GM12878 (cell line): ENCODE measurements around the gene TEX12. TPM values are rescaled to one million over a fixed set of nuclear protein-coding genes. Genes with fewer than 3 reads are reported as not detected.

Experiments
- ATAC-seq: fragments of 200-7000 bp; cut with Tn5 transposase; 3 replicates; pipeline ENCODE4 v1.9.1; 2020; ENCODE audit warnings: mild to moderate bottlenecking, moderate library complexity
- BruUV-seq: library from RNA; stranded (reverse); fragments of 400-500 nt; replicated peaks from 2 replicates; lab custom pipeline; 2021; lab: Mats Ljungman, UMichigan
- CTCF ChIA-PET: fragments of 300-600 bp; sonication (Branson Sonifier 250); formaldehyde crosslinking; extraction: SDS; loops from one replicate; lab custom pipeline; 2021; ENCODE audit warnings: inconsistent platforms; lab: Yijun Ruan, JAX
- POLR2A ChIA-PET: fragments of 350-600 bp; formaldehyde crosslinking; extraction: SDS; loops from one replicate; lab custom pipeline; 2021; ENCODE audit warnings: inconsistent platforms; lab: Charles Lee
- RAD21 ChIA-PET: fragments of 300-600 bp; sonication (Branson Sonifier 250); formaldehyde crosslinking; loops from one replicate; lab custom pipeline; 2023; ENCODE audit warnings: antibody characterized with exemption; ENCODE audit not compliant: unreplicated experiment; lab: Charles Lee
- SMC1A ChIA-PET: fragments of 300-600 bp; sonication (Branson Sonifier 250); formaldehyde crosslinking; loops from one replicate; lab custom pipeline; 2023; ENCODE audit not compliant: unreplicated experiment, uncharacterized antibody; lab: Charles Lee
- DNase-seq: peaks from one replicate; pipeline ENCODE4 v3.0.0-alpha.2; 2011; ENCODE audit warnings: low read depth, low spot score
- FAIRE-seq: peaks from 3 replicates; lab custom pipeline; 2011; peaks lifted over from hg19 to GRCh38; lab: Jason Lieb, UNC
- H2AFZ ChIP-seq: 2 replicates; pipeline ENCODE4 v1.6.0; 2011; ENCODE audit warnings: low read depth, low read length, control low read depth; ENCODE audit not compliant: control insufficient read depth
- H3K27ac ChIP-seq: 2 replicates; pipeline ENCODE4 v1.5.1; 2011; ENCODE audit warnings: control low read depth; ENCODE audit not compliant: control insufficient read depth, insufficient read depth
- H3K27me3 ChIP-seq, 2 experiments: replicated peaks in 1 of 2; 2 replicates each; pipeline versions ENCODE4 v1.6.0 to v1.6.1; 2011; ENCODE audit warnings: low read length in 1 of 2; ENCODE audit not compliant: control insufficient read depth in 2 of 2, insufficient read depth in 2 of 2
- H3K36me3 ChIP-seq, 2 experiments: 2 replicates each; pipeline ENCODE4 v1.5.1; 2011; ENCODE audit warnings: low read length in 1 of 2; ENCODE audit not compliant: control insufficient read depth in 2 of 2, insufficient read depth in 2 of 2
- H3K4me1 ChIP-seq: 2 replicates; pipeline ENCODE4 v1.6.1; 2011; ENCODE audit warnings: mild to moderate bottlenecking, low read length, moderate library complexity, mixed read lengths; ENCODE audit not compliant: control insufficient read depth, insufficient read depth
- H3K4me2 ChIP-seq: 2 replicates; pipeline ENCODE4 v1.6.0; 2011; ENCODE audit warnings: control low read depth; ENCODE audit not compliant: control insufficient read depth, insufficient read depth
- H3K4me3 ChIP-seq: fragments of 200-600 bp; sonication (generic); 2 replicates; pipeline ENCODE4 v1.5.1; 2016
- H3K79me2 ChIP-seq: 2 replicates; pipeline ENCODE4 v1.6.0; 2011; ENCODE audit warnings: low read length; ENCODE audit not compliant: control insufficient read depth, insufficient read depth
- H3K9ac ChIP-seq: 2 replicates; pipeline ENCODE4 v1.8.0; 2011; ENCODE audit warnings: low read length, control low read depth, mixed read lengths; ENCODE audit not compliant: control insufficient read depth, insufficient read depth
- H3K9me3 ChIP-seq: replicated peaks from 3 replicates; pipeline ENCODE4 v1.5.1; 2011; ENCODE audit warnings: mild to moderate bottlenecking, low read length; ENCODE audit not compliant: control insufficient read depth, insufficient read depth
- H4K20me1 ChIP-seq: 2 replicates; pipeline ENCODE4 v1.6.0; 2011; ENCODE audit not compliant: control insufficient read depth, insufficient read depth
- CBX3 ChIP-seq: fragments of 200-600 bp; sonication (generic); IDR thresholded peaks from 2 replicates; pipeline ENCODE4 v1.6.1; 2016; ENCODE audit warnings: low read depth, borderline replicate concordance
- CTCF ChIP-seq, 3 experiments: IDR thresholded peaks in 2 of 3; conservative IDR thresholded peaks in 1 of 3; 2 replicates each; pipeline ENCODE4 v1.5.1; 2011; ENCODE audit warnings: low read depth in 3 of 3, low read length in 3 of 3, mild to moderate bottlenecking in 3 of 3, control low read depth in 2 of 3, moderate library complexity in 2 of 3, inconsistent platforms in 1 of 3, mixed read lengths in 1 of 3; ENCODE audit not compliant: control insufficient read depth in 2 of 3, insufficient read depth in 1 of 3; ENCODE audit errors: extremely low read depth in 1 of 3
- EGR1 ChIP-seq, 2 experiments: IDR thresholded peaks; 1 replicate in 1 of 2; 2 replicates in 1 of 2; pipeline ENCODE4 v1.6.1; 2011 to 2012; ENCODE audit warnings: low read depth in 2 of 2, low read length in 2 of 2, borderline replicate concordance in 1 of 2, mild to moderate bottlenecking in 1 of 2, moderate library complexity in 1 of 2
- ESRRA ChIP-seq: IDR thresholded peaks from 2 replicates; pipeline ENCODE4 v1.6.1; 2012; ENCODE audit warnings: mild to moderate bottlenecking, low read length, improper control_type of control experiment
- ETV6 ChIP-seq, 2 experiments: fragments of 450-650 bp in 1 of 2; IDR thresholded peaks in 1 of 2; conservative IDR thresholded peaks in 1 of 2; 2 replicates each; pipeline ENCODE4 v1.6.1; 2014; ENCODE audit warnings: antibody characterized with exemption in 1 of 2, borderline replicate concordance in 1 of 2, low read depth in 1 of 2, mild to moderate bottlenecking in 1 of 2, moderate library complexity in 1 of 2
- HDAC2 ChIP-seq: fragments of 200-600 bp; sonication (generic); IDR thresholded peaks from 2 replicates; pipeline ENCODE4 v1.6.1; 2017
- IRF5 ChIP-seq: fragments of 450-650 bp; IDR thresholded peaks from 2 replicates; pipeline ENCODE4 v1.6.1; 2017; ENCODE audit warnings: borderline replicate concordance
- NR2F1 ChIP-seq: fragments of 450-650 bp; conservative IDR thresholded peaks from 2 replicates; pipeline ENCODE4 v1.6.1; 2017; ENCODE audit warnings: mild to moderate bottlenecking
- PKNOX1 ChIP-seq: fragments of 450-650 bp; IDR thresholded peaks from 2 replicates; pipeline ENCODE4 v1.6.1; 2016; ENCODE audit warnings: mild to moderate bottlenecking
- RAD21 ChIP-seq: IDR thresholded peaks from 2 replicates; pipeline ENCODE4 v1.6.1; 2011; ENCODE audit warnings: mild to moderate bottlenecking, low read depth, low read length, moderate library complexity; ENCODE audit not compliant: insufficient read depth
- SMC3 ChIP-seq: IDR thresholded peaks from 2 replicates; pipeline ENCODE4 v1.6.1; 2011; ENCODE audit warnings: low read length, improper control_type of control experiment, borderline replicate concordance
- SPI1 ChIP-seq: IDR thresholded peaks from 2 replicates; pipeline ENCODE4 v1.6.1; 2011; ENCODE audit warnings: low read depth, mild to moderate bottlenecking, low read length, moderate library complexity, borderline replicate concordance; ENCODE audit not compliant: insufficient read depth
- SREBF2 ChIP-seq: IDR thresholded peaks from 2 replicates; pipeline ENCODE4 v1.6.1; 2012; ENCODE audit warnings: mild to moderate bottlenecking, low read length
- YY1 ChIP-seq: IDR thresholded peaks from 2 replicates; pipeline ENCODE4 v1.6.1; 2011; ENCODE audit warnings: low read depth, mild to moderate bottlenecking, low read length
- ZNF207 ChIP-seq: fragments of 450-650 bp; IDR thresholded peaks from 2 replicates; pipeline ENCODE4 v1.6.1; 2014; ENCODE audit warnings: antibody characterized with exemption, mild to moderate bottlenecking, borderline replicate concordance
- WGBS: methylation state at CpG from one replicate; pipeline ENCODE4 v1.1.6; 2016; ENCODE audit warnings: low lambda C conversion rate; ENCODE audit not compliant: insufficient replicate concordance, insufficient coverage; ENCODE audit errors: missing lambda C conversion rate; 5-methylcytosine and 5-hydroxymethylcytosine counted together
- in situ Hi-C: fragments of 300-500 bp; cut with MboI; formaldehyde crosslinking; loops from 9 replicates; pipeline ENCODE4 v1.14.3; 2018; ENCODE audit warnings: mixed read lengths
- intact Hi-C: fragments of 100-400 bp; cut with micrococcal nuclease; formaldehyde crosslinking; loops from one replicate; pipeline ENCODE4 v1.14.2; 2022; ENCODE audit not compliant: unreplicated experiment
- polyA plus RNA-seq, 11 experiments: library from polyadenylated mRNA; depleted of rRNA in 4 of 11; unstranded in 6 of 11; stranded (reverse) in 5 of 11; fragments of >200 nt; fragmentation: Nextera tagmentation in 4 of 11; fragmentation: Illumina TruSeq in 1 of 11; extraction: Ambion mirVana in 4 of 11; extraction: Trizol in 1 of 11; gene quantifications; 1 replicate in 1 of 11; 2 replicates in 10 of 11; pipeline versions ENCODE4 v1.2.1 to v1.2.3, GENCODE V29; 2011 to 2016; ENCODE audit warnings: inconsistent platforms in 2 of 11, missing spikeins in 2 of 11, low read depth in 1 of 11
- total RNA-seq, 4 experiments: library from RNA; depleted of rRNA in 3 of 4; stranded (reverse); fragments of >200 nt in 3 of 4; fragmentation: Illumina TruSeq in 1 of 4; extraction: Trizol in 1 of 4; gene quantifications; 2 replicates each; pipeline versions ENCODE4 v1.2.1 to v1.2.3, GENCODE V29; 2013 to 2021

The TEX12 gene
- total and polyA plus RNA-seq, 10 of the 15 experiments (the other 5 are each of a cell fraction or from before 2014, with no cell fraction given): 0.11 to 1.3 (median 0.40) TPM; not detected in 2

GRCh38 chr11:112219476-112220232 lies 52.5 kb downstream of the TEX12 start:
- ChIA-PET SMC1A (interaction anchor here (0.6 to 13.1 kb wide), 7 partner anchors 48 to 1070 kb away, joined by 3 to 161 read pairs (median 3); no protein-coding TSS in a partner anchor), CTCF (interaction anchor here (0.7 to 16.3 kb wide), 16 partner anchors 9 to 1070 kb away, joined by 3 to 314 read pairs (median 4); no protein-coding TSS in a partner anchor), RAD21 (interaction anchor here (1.1 to 4.3 kb wide), 4 partner anchors 61 to 1070 kb away, joined by 3 to 62 read pairs (median 4); no protein-coding TSS in a partner anchor), POLR2A (interaction anchor here (0.6 to 0.9 kb wide), 2 partner anchors 13 to 61 kb away, joined by 3 to 6 read pairs; no protein-coding TSS in a partner anchor)
- intact Hi-C loops (loop anchor here (1.0 to 10.0 kb wide), 8 partner anchors 61 to 1315 kb away; partner anchors contain the start of genes ALG9, CFAP68 and FDXACB1), in situ Hi-C loops (loop anchor here (5.0 to 10.0 kb wide), 2 partner anchors 58 to 1065 kb away; no protein-coding TSS in a partner anchor)
- no peak overlapping the region for H3K9ac ChIP-seq
- peak; percentile 85 for FAIRE-seq
- 29% methylated on average over 7 of the region's 7 CpGs for whole genome bisulfite sequencing
- no peaks in the 10 kb centered on the region for H3K4me1 ChIP-seq
- H4K20me1 ChIP-seq: no peaks in the 10 kb centered on the region
- no peaks in the 10 kb centered on the region for H3K36me3 ChIP-seq
- no TSS peak for BruUV-seq
- peak overlapping the region; percentile 61 for H2AFZ ChIP-seq
- peak; percentile 98 for ATAC-seq
- DNase-seq: peak; percentile 56
- no peaks in the 10 kb centered on the region for H3K27me3 ChIP-seq
- no peaks in the 10 kb centered on the region for H3K79me2 ChIP-seq
- H3K4me2 ChIP-seq: no peak overlapping the region
- no peaks in the 10 kb centered on the region for H3K9me3 ChIP-seq
- no peak overlapping the region for H3K27ac ChIP-seq
- no peak overlapping the region for H3K4me3 ChIP-seq
- no peak for TF ChIP-seq YY1
- no peak for TF ChIP-seq ETV6 (conservative IDR thresholded peaks at IDR 0.05 in 1 of 2, IDR thresholded peaks at IDR 0.05 in 1 of 2; ENCODE audit: borderline replicate concordance in 1 of 2, low read depth in 1 of 2)
- no peak for TF ChIP-seq SPI1
- peak; percentile 68 for TF ChIP-seq PKNOX1
- TF ChIP-seq HDAC2: no peak
- TF ChIP-seq CBX3: no peak
- no peak for TF ChIP-seq IRF5
- peak; percentile 88 for TF ChIP-seq SMC3
- peak; percentile 63 to 88 (median 68); a peak in 4 of 6 replicates for TF ChIP-seq CTCF (IDR thresholded peaks at IDR 0.05 in 2 of 3, conservative IDR thresholded peaks at IDR 0.05 in 1 of 3; ENCODE audit: control insufficient read depth in 2 of 3, extremely low read depth in 1 of 3, insufficient read depth in 1 of 3, low read depth in 3 of 3, low read length in 3 of 3)
- peak; percentile 60; the same call in 1 of the 2 replicates for TF ChIP-seq ZNF207
- TF ChIP-seq ESRRA: no peak
- peak; percentile 80 for TF ChIP-seq RAD21
- TF ChIP-seq SREBF2: no peak
- TF ChIP-seq EGR1 (IDR thresholded peaks at IDR 0.05; ENCODE audit: borderline replicate concordance in 1 of 2, low read depth in 2 of 2, low read length in 2 of 2): no peak
- no peak for TF ChIP-seq NR2F1
